A549 (cell line): Measurements from ENCODE around the gene PROCA1. TPM values are rescaled to one million over a fixed set of nuclear protein-coding genes. Genes with fewer than 3 reads are reported as not detected.
A peak's percentile ranks its signal among the peaks of the same experiment; 100 is the strongest.

ENCODE experiments used
- ATAC-seq, 2 experiments: fragments of 200-7000 bp in 1 of 2; fragments of >200 bp in 1 of 2; cut with Nextera tagmentation in 1 of 2; cut with Tn5 transposase in 1 of 2; 3 replicates each; pipeline versions ENCODE4 v1.8.0 to v1.9.1; 2018 to 2020; ENCODE audit warnings: mild to moderate bottlenecking in 1 of 2, moderate library complexity in 1 of 2
- CTCF ChIA-PET: fragments of 300-600 bp; sonication (Branson Sonifier 250); formaldehyde crosslinking; extraction: SDS; loops from one replicate; lab custom pipeline; 2021; ENCODE audit warnings: antibody characterized with exemption, inconsistent platforms; lab: Yijun Ruan, JAX
- POLR2A ChIA-PET: fragments of 350-600 bp; formaldehyde crosslinking; extraction: SDS; loops from one replicate; lab custom pipeline; 2021; ENCODE audit warnings: antibody characterized with exemption, inconsistent platforms; lab: Yijun Ruan, JAX
- DNase-seq, 2 experiments: peaks; one replicate each; pipeline versions ENCODE4 v3.0.0 to v3.0.0-alpha.2; 2011 to 2016; ENCODE audit warnings: low read depth in 1 of 2, low spot score in 1 of 2
- FAIRE-seq: peaks from 2 replicates; lab custom pipeline; 2011; peaks lifted over from hg19 to GRCh38; lab: Jason Lieb, UNC
- H3K27ac ChIP-seq, 2 experiments: fragments of >200 bp; sonication (Bioruptor Twin); formaldehyde crosslinking; 3 replicates each; pipeline ENCODE4 v1.5.1; 2016 to 2017
- H3K4me1 ChIP-seq: fragments of >200 bp; sonication (Bioruptor Twin); formaldehyde crosslinking; 3 replicates; pipeline ENCODE4 v1.6.1; 2016
- H3K4me2 ChIP-seq: fragments of >200 bp; sonication (Bioruptor Twin); formaldehyde crosslinking; 3 replicates; pipeline ENCODE4 v1.6.1; 2016
- H3K4me3 ChIP-seq: fragments of >200 bp; sonication (Bioruptor Twin); formaldehyde crosslinking; 3 replicates; pipeline ENCODE4 v1.5.1; 2016
- H3K9me3 ChIP-seq: fragments of >200 bp; sonication (Bioruptor Twin); formaldehyde crosslinking; 3 replicates; pipeline ENCODE4 v1.6.1; 2016
- ATOH8 ChIP-seq: fragments of 250-450 bp; sonication (Bioruptor Pico); IDR thresholded peaks from 2 replicates; pipeline ENCODE4 v1.5.0; 2020; ENCODE audit warnings: low read depth, mild to moderate bottlenecking, moderate library complexity
- BHLHE40 ChIP-seq: IDR thresholded peaks from 2 replicates; pipeline ENCODE4 v1.6.1; 2012; ENCODE audit warnings: low read depth, low read length, inconsistent platforms
- CBX8 ChIP-seq: fragments of 200-600 bp; sonication (generic); IDR thresholded peaks from 2 replicates; pipeline ENCODE4 v1.6.1; 2016
- CEBPB ChIP-seq, 2 experiments: fragments of >200 bp in 1 of 2; sonication (Bioruptor Twin) in 1 of 2; formaldehyde crosslinking in 1 of 2; IDR thresholded peaks; 2 replicates each; pipeline ENCODE4 v1.6.1; 2012 to 2016
- ELK1 ChIP-seq: fragments of 150-350 bp; IDR thresholded peaks from 2 replicates; pipeline ENCODE4 v1.6.1; 2014; ENCODE audit warnings: low read depth, mild to moderate bottlenecking, low read length
- HES2 ChIP-seq: fragments of >200 bp; sonication (Bioruptor Twin); formaldehyde crosslinking; IDR thresholded peaks from 2 replicates; pipeline ENCODE4 v1.6.1; 2016
- HOXA7 ChIP-seq: fragments of 250-450 bp; sonication (Bioruptor Pico); IDR thresholded peaks from 2 replicates; pipeline ENCODE4 v1.5.0; 2020; ENCODE audit warnings: mild to moderate bottlenecking, moderate library complexity
- JUN ChIP-seq, 2 experiments: fragments of >200 bp; sonication (Bioruptor Twin); formaldehyde crosslinking; IDR thresholded peaks; 2 replicates in 1 of 2; 3 replicates in 1 of 2; pipeline ENCODE4 v1.6.1; 2016 to 2017
- JUNB ChIP-seq: fragments of >200 bp; sonication (Bioruptor Twin); formaldehyde crosslinking; IDR thresholded peaks from 2 replicates; pipeline ENCODE4 v1.6.1; 2016
- KDM1A ChIP-seq: fragments of 200-600 bp; sonication (generic); IDR thresholded peaks from 2 replicates; pipeline ENCODE4 v1.6.1; 2016; ENCODE audit warnings: low read depth, mild to moderate bottlenecking
- KDM5A ChIP-seq: fragments of 200-600 bp; sonication (generic); IDR thresholded peaks from 2 replicates; pipeline ENCODE4 v1.6.1; 2016; ENCODE audit warnings: antibody characterized with exemption, mild to moderate bottlenecking
- MAFK ChIP-seq: fragments of 450-650 bp; IDR thresholded peaks from 2 replicates; pipeline ENCODE4 v1.6.1; 2014; ENCODE audit not compliant: partially characterized antibody
- MYC ChIP-seq: IDR thresholded peaks from 2 replicates; pipeline ENCODE4 v1.6.1; 2012; ENCODE audit warnings: mild to moderate bottlenecking, inconsistent platforms, low read length, improper control_type of control experiment, borderline replicate concordance
- PBX3 ChIP-seq: IDR thresholded peaks from 2 replicates; pipeline ENCODE4 v1.6.1; 2012
- PHF8 ChIP-seq: fragments of 200-600 bp; sonication (generic); IDR thresholded peaks from 2 replicates; pipeline ENCODE4 v1.6.1; 2016; ENCODE audit warnings: low read depth, mild to moderate bottlenecking, antibody characterized with exemption, moderate library complexity, borderline replicate concordance
- RCOR1 ChIP-seq: fragments of 150-350 bp; IDR thresholded peaks from 2 replicates; pipeline ENCODE4 v1.6.1; 2014; ENCODE audit warnings: antibody characterized with exemption, low read length, low read depth
- RNF2 ChIP-seq: fragments of 200-600 bp; sonication (generic); IDR thresholded peaks from 2 replicates; pipeline ENCODE4 v1.6.1; 2016; ENCODE audit warnings: low read depth, mild to moderate bottlenecking, antibody characterized with exemption, moderate library complexity, borderline replicate concordance
- SMC3 ChIP-seq: fragments of >200 bp; sonication (Bioruptor Twin); formaldehyde crosslinking; IDR thresholded peaks from 3 replicates; pipeline ENCODE4 v1.6.1; 2018; ENCODE audit warnings: inconsistent platforms
- TP53 ChIP-seq: fragments of 250-450 bp; sonication (Bioruptor Pico); IDR thresholded peaks from 2 replicates; pipeline ENCODE4 v1.5.0; 2021; ENCODE audit warnings: mild to moderate bottlenecking, moderate library complexity
- USF2 ChIP-seq: fragments of 450-650 bp; IDR thresholded peaks from 2 replicates; pipeline ENCODE4 v1.6.1; 2014; ENCODE audit warnings: antibody characterized with exemption
- WGBS: methylation state at CpG from one replicate; pipeline ENCODE4 v1.1.6; 2017; ENCODE audit errors: missing lambda C conversion rate; 5-methylcytosine and 5-hydroxymethylcytosine counted together
- polyA plus RNA-seq, 4 experiments: library from polyadenylated mRNA; depleted of rRNA in 3 of 4; stranded (reverse); fragments of >200 nt; fragmentation: RNase III in 1 of 4; extraction: RNeasy Plus Mini Kit Qiagen cat#74134 plus additional on column Dnase treatment in 1 of 4; gene quantifications; 2 replicates in 3 of 4; 3 replicates in 1 of 4; pipeline ENCODE4 v1.2.3, GENCODE V29; 2011 to 2017

PROCA1 gene
- polyA plus RNA-seq, 2 of the 4 experiments (the other 2 are of a cell fraction), result 4.0 to 4.9 TPM

- TF ChIP-seq RNF2, result no peak
- no peak for TF ChIP-seq ELK1
- TF ChIP-seq HOXA7 (CRISPR knock-in tag), result no peak
- TF ChIP-seq MAFK, result no peak
- no peak for TF ChIP-seq HES2
- no peak for TF ChIP-seq KDM5A
- TF ChIP-seq JUN (IDR thresholded peaks at IDR 0.05), result no peak
Observed at GRCh38 chr17:28706471-28707338, 5.0 kb downstream of the PROCA1 start (continued).

GRCh38 chr17:28705728-28706334 lies 5.9 kb downstream of the PROCA1 start:
- Histone ChIP-seq H3K4me3 (no peak overlapping the region), H3K9me3 (no peaks in the 10 kb centered on the region), H3K4me2 (no peak overlapping the region), H3K4me1 (0 out of 3 replicates have a peak, but pooled peaks cover 5% of the 10 kb centered on the region), H3K27ac (no peak overlapping the region)
- 80% methylated on average over 10 of the region's 10 CpGs for WGBS
- TF ChIP-seq BHLHE40, result no peak
- TF ChIP-seq USF2, result no peak
- TF ChIP-seq CBX8, result no peak
- TF ChIP-seq PHF8, result no peak
- TF ChIP-seq CEBPB (IDR thresholded peaks at IDR 0.05), result no peak
- no peak for TF ChIP-seq JUNB
- no peak for TF ChIP-seq KDM1A
- TF ChIP-seq RNF2, result no peak
- no peak for TF ChIP-seq ATOH8 (CRISPR knock-in tag)
- TF ChIP-seq SMC3, result no peak
- TF ChIP-seq RCOR1, result no peak
- ChIA-PET POLR2A (interaction anchor here (2.4 kb wide), 1 partner anchor 14 kb away, joined by 9 read pairs; the partner anchor contains the start of gene RPL23A), CTCF (interaction anchor here (0.7 to 31.4 kb wide), 5 partner anchors 3 to 241 kb away, joined by 3 to 335 read pairs (median 7); partner anchors contain the start of genes PROCA1 and RPL23A)
- ATAC-seq (0 out of 6 replicates have a peak, but pooled peaks of 1 of the 2 experiments have one; percentile 1), FAIRE-seq (no peak), DNase-seq (no peak)

- no peak overlapping the region for H3K4me2 ChIP-seq
- 81% methylated on average over 5 of the region's 5 CpGs for WGBS
- no peaks in the 10 kb centered on the region for H3K9me3 ChIP-seq
- no peak overlapping the region for H3K4me3 ChIP-seq
- peak; percentile 17 to 28; a peak in 3 of 6 replicates for ATAC-seq
- no peak for FAIRE-seq
- DNase-seq, result no peak
- TF ChIP-seq PBX3 (no peak), SMC3 (no peak), TP53 (CRISPR knock-in tag) (no peak), MYC (no peak)
- TF ChIP-seq, all 56 proteins: peak for 0
- Histone ChIP-seq H3K27ac (0 out of 6 replicates have a peak overlapping the region, but pooled peaks of 1 of the 2 experiments have one; percentile 13), H3K4me1 (0 out of 3 replicates have a peak, but pooled peaks cover 2% of the 10 kb centered on the region)
- POLR2A ChIA-PET, result interaction anchor here (2.4 kb wide), 1 partner anchor 14 kb away, joined by 9 read pairs; the partner anchor contains the start of gene RPL23A
- CTCF ChIA-PET, result interaction anchor here (0.7 to 31.4 kb wide), 7 partner anchors 3 to 240 kb away, joined by 3 to 335 read pairs (median 7); partner anchors contain the start of genes PROCA1 and RPL23A
Observed at GRCh38 chr17:28705074-28705659, 6.5 kb downstream of the PROCA1 start.
